Hindlimb muscle (tissue), 1 donor: ENCODE measurements around the gene MYADML2. TPM values are rescaled to one million over a fixed set of nuclear protein-coding genes. Genes with fewer than 3 reads are reported as not detected.
"Not testable (repeated sequence)": the region's sequence is repeated elsewhere in the genome, so short reads cannot be mapped to it uniquely, and the experiment has no call there.

Experiments used
- DNase-seq: peaks from one replicate; pipeline ENCODE4 v3.0.0-alpha.2; 2013
- polyA plus RNA-seq: library from polyadenylated mRNA; unstranded; fragments of 120-200 nt; gene quantifications from one replicate; pipeline ENCODE4 v1.2.1, GENCODE V29; 2013; ENCODE audit not compliant: insufficient read length

MYADML2 gene
- polyA plus RNA-seq, 1 donor: 25.0 TPM

- no peak for DNase-seq
These were observed 11.8 kb upstream of the MYADML2 start for GRCh38 chr17:81958633-81959342.

- DNase-seq: no peak
These were observed 10.8 kb upstream of the MYADML2 start for GRCh38 chr17:81957691-81958432.

GRCh38 chr17:81956607-81957589, 9.9 kb upstream of the MYADML2 start:
- no peak for DNase-seq

- DNase-seq: no peak
These were observed 8.9 kb upstream of the MYADML2 start for GRCh38 chr17:81955756-81956544.

GRCh38 chr17:81955058-81955681, 8.1 kb upstream of the MYADML2 start:
- no peak for DNase-seq

GRCh38 chr17:81954131-81955057, 7.4 kb upstream of the MYADML2 start:
- no peak for DNase-seq

- not testable (repeated sequence) for DNase-seq
These were observed 6.4 kb upstream of the MYADML2 start for GRCh38 chr17:81953443-81953842.

DNA sequence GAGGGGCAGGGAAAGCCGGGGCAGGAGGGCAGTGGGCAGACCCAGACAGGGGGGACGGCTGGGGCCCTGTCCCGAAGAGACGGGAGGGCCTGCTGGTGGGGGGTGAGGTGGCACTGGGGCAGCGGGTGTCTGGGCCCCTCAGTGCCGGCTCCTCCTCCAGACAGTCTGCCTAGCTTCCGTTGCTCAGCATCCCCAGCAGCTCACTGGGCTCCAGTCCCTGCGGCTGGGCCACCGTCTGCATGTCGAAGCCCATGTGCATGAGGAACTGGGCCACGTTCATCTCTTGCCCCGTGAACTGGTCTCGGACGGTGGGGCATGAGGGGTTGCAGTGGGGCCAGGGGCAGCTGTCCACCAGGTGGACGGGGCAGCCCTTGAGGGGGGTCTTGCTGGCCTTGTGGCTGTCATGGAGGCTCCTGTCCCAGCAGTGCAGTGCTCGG, 5.8 kb upstream of the MYADML2 start:
- no peak for DNase-seq

DNA sequence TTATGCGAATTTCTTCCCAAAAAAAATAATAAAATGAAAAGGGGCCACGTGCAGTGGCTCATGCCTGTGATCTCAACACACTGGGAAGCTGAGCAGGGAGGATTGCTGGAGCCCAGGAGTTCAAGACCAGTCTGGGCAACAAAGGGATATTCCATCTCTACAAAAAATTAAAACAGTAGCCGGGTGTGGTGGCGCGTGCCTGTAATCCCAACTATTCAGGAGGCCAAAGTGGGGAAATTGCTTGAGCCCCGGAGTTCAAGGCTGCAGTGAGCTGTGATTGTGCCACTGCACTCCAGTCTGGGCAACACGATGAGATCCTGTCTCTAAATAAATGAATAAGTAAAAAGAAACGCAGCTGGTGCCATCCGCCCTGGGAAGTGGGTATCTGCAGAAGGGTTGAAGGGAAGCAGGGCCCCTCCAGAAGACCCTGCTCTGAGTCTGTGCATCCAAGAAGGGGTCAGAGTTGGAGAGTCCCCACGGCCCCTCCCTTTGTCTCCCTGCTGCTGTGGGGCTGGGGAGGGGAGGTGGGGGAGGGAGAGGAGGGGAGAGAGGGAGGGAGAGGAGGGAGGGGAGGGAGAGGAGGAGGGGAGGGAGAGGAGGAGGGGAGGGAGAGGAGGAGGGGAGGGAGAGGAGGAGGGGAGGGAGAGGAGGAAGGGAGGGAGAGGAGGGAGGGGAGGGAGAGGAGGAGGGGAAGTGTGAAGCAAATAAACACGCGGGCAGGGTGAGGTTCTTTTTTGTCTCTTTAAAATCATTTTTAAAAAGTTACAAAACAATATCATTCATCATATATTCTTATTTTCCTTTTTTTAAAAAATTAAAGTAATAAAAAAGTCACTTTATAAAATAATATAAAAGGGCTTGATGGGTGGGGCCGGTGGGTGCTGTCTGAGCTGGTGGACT, 5.0 kb upstream of the MYADML2 start:
- no peak for DNase-seq

DNA sequence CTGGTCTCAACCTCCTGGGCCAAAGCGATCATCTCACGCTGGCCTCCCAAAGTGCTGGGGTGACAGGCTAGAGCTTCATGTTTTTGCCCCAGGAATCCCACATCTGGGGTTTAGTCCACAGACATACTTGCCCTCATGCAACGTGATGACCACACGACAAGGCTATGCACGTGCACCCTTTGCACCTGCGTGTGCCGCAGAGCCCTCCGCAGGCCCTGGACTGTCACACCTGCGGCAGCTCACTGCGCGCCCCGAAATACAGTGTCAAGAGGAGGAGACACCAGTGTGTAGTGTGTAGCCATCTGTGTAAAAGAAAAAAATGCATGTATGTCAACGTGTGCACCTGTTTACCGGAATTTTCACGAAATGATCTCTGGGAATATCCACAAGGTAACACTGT, 3.5 kb upstream of the MYADML2 start:
- no peak for DNase-seq

DNA sequence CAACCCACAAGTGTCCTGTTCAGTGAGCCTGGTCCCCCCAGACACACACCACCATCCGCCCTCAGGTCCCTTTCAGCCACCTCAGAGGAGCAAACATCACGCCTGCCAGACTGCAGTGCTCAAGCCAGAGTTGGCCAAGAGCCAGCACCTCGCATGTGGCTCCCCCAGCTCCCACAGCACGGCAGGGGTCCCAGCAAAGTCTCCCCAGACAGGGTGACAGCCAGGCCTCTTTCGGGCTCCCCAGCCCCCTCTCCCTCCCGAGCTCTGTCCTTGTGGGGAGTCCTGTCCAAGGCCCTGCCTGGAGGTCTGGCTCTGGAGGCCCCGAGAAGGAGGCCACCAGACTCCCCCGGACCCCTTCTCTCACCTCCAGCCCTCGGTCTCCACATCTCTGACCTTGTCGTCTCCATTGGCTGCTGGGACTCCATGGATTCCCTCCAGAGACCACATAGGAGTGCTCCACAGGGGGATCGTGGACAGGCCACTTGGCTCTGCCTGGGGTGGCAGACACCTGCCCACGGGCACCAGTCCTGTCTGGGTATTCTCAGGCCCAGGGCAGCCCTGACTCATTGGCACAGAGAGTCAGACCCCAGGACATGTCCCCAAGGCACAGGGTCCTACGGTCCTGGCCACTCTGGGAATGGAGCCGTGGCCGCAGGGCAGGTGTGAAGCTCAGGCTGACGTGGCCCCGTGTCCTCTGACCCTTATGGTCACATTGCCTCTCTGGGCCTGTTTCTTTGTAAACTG, 1.8 kb upstream of the MYADML2 start:
- no peak for DNase-seq

GRCh38 chr17:81944858-81945257, 2.2 kb downstream of the MYADML2 start:
- no peak for DNase-seq

DNA sequence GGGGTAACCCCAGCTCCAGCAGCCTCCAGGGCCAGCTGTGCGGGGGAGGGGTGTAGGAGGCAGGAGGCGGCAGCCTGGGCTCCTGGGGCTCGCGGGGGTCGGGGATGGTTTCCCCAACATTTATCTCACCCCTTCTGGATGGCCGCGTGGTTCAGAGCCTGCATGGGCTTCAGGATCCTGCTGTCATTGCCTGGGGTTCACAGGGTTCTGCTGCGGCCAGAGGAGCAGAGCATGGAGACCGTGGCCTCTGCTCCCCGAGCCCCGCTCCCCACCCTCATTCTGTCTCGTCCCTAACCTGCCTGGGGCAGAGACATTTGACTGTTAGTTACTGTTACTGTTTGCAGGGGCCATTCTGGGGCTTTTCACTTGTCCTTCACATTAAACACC, 4.9 kb downstream of the MYADML2 start:
- no peak for DNase-seq

DNA sequence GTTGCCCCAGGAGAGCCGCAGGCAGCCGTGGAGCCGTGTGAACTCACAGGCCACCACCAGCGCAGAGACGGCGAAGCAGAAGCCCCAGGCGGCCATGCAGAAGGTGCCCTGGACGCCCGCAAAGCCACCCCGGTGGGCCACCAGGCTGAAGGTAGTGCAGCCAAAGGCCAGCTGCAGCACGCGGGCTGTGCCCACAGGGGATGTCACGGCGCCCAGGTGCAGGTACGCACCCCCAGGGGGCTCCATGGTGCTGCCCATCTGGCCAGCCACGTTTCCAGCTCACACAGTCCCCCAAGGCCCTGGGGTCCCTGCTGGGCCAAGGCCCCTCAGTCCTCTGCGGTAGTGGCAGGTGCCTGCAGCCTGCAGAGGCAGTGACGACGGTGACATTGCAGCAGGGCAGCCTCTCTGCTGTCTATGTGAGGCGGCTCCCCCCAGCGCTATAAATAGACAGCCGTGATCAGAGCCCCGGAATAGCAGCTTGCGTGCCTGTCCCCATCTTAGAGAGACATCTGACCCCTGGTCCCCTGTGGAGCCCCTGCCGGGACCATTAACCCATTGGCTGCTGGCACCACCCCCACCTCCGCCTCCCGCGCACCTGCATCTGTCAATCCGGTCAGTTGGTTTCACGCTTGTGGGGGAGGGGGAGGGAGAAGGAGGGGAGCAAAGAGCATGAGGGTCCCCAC, 5.4 kb downstream of the MYADML2 start:
- DNase-seq: no peak

DNA sequence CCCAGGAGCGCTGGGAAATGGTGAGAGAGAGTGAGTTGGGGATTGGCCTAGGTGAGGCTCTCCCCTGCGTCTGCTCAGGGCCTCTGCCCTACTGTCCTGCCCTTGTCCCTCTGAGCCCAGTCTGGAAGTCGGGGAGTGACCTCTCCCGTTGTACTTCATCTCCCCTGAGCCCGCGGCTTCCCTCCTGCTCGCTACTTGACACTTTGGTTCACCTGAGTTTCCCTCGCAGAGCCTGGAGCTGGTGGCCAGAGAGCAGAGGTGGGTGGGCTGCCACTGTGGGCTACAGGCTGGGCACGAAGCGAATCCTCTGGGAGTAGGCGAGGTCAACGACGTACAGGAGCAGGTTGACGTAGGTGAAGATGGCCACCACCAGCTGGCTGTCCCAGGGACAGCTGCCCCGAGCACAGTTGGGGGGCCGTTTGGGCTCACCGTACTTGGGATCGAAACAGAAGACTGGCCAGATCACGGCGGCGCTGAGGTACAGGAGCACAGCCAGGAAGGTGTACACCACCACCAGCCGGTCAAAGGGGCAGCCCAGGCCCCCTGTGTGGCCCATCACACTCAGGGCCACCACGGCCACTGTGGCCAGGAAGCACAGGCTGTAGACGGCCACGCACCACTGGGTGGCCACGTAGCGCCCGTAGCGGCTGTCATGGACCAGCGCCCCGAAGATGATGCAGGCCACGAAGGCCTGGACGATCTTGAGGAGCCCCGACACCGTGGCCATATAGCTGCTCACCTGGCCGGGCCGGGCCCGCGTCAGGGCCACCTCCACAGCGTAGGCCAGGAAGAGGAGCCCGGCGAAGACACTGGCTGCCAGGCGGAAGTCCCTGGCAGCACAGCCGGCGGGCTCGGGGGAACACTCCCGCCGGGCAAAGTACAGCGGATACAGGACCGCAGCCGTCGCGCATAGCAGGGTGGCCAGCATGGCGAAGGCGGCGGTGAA, 6.2 kb downstream of the MYADML2 start:
- no peak for DNase-seq

- DNase-seq: no peak
These were observed 7.1 kb downstream of the MYADML2 start for GRCh38 chr17:81939881-81940385.

GRCh38 chr17:81939218-81939617, 7.8 kb downstream of the MYADML2 start:
- DNase-seq: no peak
